ENCODE results near the gene PRM1. TPM values are rescaled to one million over a fixed set of nuclear protein-coding genes. Genes with fewer than 3 reads are reported as not detected.

The PRM1 gene
- polyA plus RNA-seq, 2 of the 4 experiments (the other 2 are of a cell fraction) = not detected

GRCh38 chr16:11309895-11310633 lies 28.9 kb upstream of the PRM1 start:
- ATAC-seq = no peak
- no peak overlapping the region for H3K4me3 ChIP-seq
- no peaks in the 10 kb centered on the region for H3K9me3 ChIP-seq
- TF ChIP-seq ZFP36 (IDR thresholded peaks at IDR 0.05; ENCODE audit: borderline replicate concordance, partially characterized antibody) = no peak
- no peak for TF ChIP-seq HEYL (CRISPR knock-in tag; IDR thresholded peaks at IDR 0.05)
- TF ChIP-seq CBX2 (IDR thresholded peaks at IDR 0.05; ENCODE audit: borderline replicate concordance, low read depth) = no peak
- TF ChIP-seq BHLHE40 (IDR thresholded peaks at IDR 0.05; ENCODE audit: low read depth, low read length) = no peak
- TF ChIP-seq RCOR1 (IDR thresholded peaks at IDR 0.05; ENCODE audit: low read depth, low read length) = no peak
- TF ChIP-seq ZNF302 (CRISPR knock-in tag; IDR thresholded peaks at IDR 0.05) = no peak
- no peak for TF ChIP-seq MAFK (IDR thresholded peaks at IDR 0.05; ENCODE audit: partially characterized antibody)
- no peak for TF ChIP-seq ZSCAN20 (CRISPR knock-in tag; IDR thresholded peaks at IDR 0.05)
- TF ChIP-seq CTCF (IDR thresholded peaks at IDR 0.05) = no peak
- TF ChIP-seq GATA3 (IDR thresholded peaks at IDR 0.05; ENCODE audit: borderline replicate concordance) = no peak
- no peak for TF ChIP-seq HDAC2 (IDR thresholded peaks at IDR 0.05)
- TF ChIP-seq SMC3 (IDR thresholded peaks at IDR 0.05) = no peak
- POLR2A ChIA-PET = no interaction called here
- H3K4me2 ChIP-seq = no peak overlapping the region
- peaks cover 17% of the 10 kb centered on the region for H3K4me1 ChIP-seq
- DNase-seq (ENCODE audit: low read depth in 1 of 2, low spot score in 1 of 2) = no peak
- H3K27ac ChIP-seq = no peak overlapping the region; a peak in 1 of 6 replicates
- no peak for FAIRE-seq
- WGBS (ENCODE audit: missing lambda C conversion rate) = 67% methylated on average over 9 of the region's 9 CpGs
- CTCF ChIA-PET = interaction anchor here (1.0 kb wide), 1 partner anchor 47 kb away, joined by 3 read pairs; no protein-coding TSS in a partner anchor

- peaks cover 15% of the 10 kb centered on the region for H3K4me1 ChIP-seq
- TF ChIP-seq SMC3 (IDR thresholded peaks at IDR 0.05) = no peak
- no peak for TF ChIP-seq MAZ (IDR thresholded peaks at IDR 0.05; ENCODE audit: borderline replicate concordance, low read depth, low read length)
- TF ChIP-seq JUN (IDR thresholded peaks at IDR 0.05) = no peak
- no peak for TF ChIP-seq ZSCAN20 (CRISPR knock-in tag; IDR thresholded peaks at IDR 0.05)
- no peak for TF ChIP-seq E2F6 (IDR thresholded peaks at IDR 0.05; ENCODE audit: borderline replicate concordance, low read depth)
- TF ChIP-seq HMGXB4 (CRISPR knock-in tag; IDR thresholded peaks at IDR 0.05; ENCODE audit: borderline replicate concordance) = no peak
- no peak for TF ChIP-seq RCOR1 (IDR thresholded peaks at IDR 0.05; ENCODE audit: low read depth, low read length)
- no peak for TF ChIP-seq FOSB (CRISPR knock-in tag; IDR thresholded peaks at IDR 0.05)
- no peak for TF ChIP-seq SREBF2 (IDR thresholded peaks at IDR 0.05)
- no peak for TF ChIP-seq CEBPB (IDR thresholded peaks at IDR 0.05)
- no peak for TF ChIP-seq MAX (IDR thresholded peaks at IDR 0.05)
- no peak for TF ChIP-seq ZFP36 (IDR thresholded peaks at IDR 0.05; ENCODE audit: borderline replicate concordance, partially characterized antibody)
- no peak for TF ChIP-seq MAFK (IDR thresholded peaks at IDR 0.05; ENCODE audit: partially characterized antibody)
- ATAC-seq (peak in 1 of 2 experiments; percentile 20; a peak in 2 of 6 replicates), FAIRE-seq (no peak), DNase-seq (ENCODE audit: low read depth in 1 of 2, low spot score in 1 of 2) (no peak)
- WGBS (ENCODE audit: missing lambda C conversion rate) = 80% methylated on average over 8 of the region's 15 CpGs
- H3K4me2 ChIP-seq = no peak overlapping the region
- no peak overlapping the region for H3K4me3 ChIP-seq
- ChIA-PET CTCF (interaction anchor here (0.9 kb wide), 2 partner anchors 25 to 345 kb away, joined by 3 to 4 read pairs; no protein-coding TSS in a partner anchor), POLR2A (no interaction called here)
- H3K9me3 ChIP-seq = no peaks in the 10 kb centered on the region
- no peak overlapping the region for H3K27ac ChIP-seq
Measured at GRCh38 chr16:11308493-11309283, 27.6 kb upstream of the PRM1 start.
